Ramos (cell line): ENCODE measurements around the gene FRY.

ENCODE experiments used
- in situ Hi-C: fragments of 300-500 bp; cut with MboI; formaldehyde crosslinking; loops from one replicate; pipeline ENCODE4 v1.14.3; 2022; ENCODE audit warnings: low sequenced_read_pairs; ENCODE audit not compliant: unreplicated experiment

FRY gene

GRCh38 chr13:32316028-32316339 is 284.4 kb downstream of the FRY start:
- in situ Hi-C loops = loop anchor here (10.0 kb wide), 1 partner anchor 291 kb away; no protein-coding TSS in a partner anchor

GRCh38 chr13:32316501-32316900 is 284.9 kb downstream of the FRY start:
- in situ Hi-C loops = loop anchor here (10.0 kb wide), 1 partner anchor 292 kb away; no protein-coding TSS in a partner anchor

DNA sequence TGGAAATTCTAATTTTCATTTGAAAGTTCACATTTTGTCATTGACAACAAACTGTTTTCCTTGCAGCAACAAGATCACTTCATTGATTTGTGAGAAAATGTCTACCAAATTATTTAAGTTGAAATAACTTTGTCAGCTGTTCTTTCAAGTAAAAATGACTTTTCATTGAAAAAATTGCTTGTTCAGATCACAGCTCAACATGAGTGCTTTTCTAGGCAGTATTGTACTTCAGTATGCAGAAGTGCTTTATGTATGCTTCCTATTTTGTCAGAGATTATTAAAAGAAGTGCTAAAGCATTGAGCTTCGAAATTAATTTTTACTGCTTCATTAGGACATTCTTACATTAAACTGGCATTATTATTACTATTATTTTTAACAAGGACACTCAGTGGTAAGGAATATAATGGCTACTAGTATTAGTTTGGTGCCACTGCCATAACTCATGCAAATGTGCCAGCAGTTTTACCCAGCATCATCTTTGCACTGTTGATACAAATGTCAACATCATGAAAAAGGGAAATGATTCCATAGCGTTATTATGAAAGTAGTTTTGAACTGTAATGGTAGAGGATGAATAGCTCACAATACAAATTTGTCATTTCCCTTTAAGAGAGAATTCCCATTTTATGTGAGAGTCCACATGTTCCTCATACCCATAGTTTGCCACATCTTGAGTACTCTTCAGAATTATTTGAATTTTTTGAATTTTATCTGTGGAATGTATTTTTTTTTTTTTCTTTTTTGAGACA is 286.3 kb downstream of the FRY start:
- in situ Hi-C loops = loop anchor here (10.0 kb wide), 1 partner anchor 293 kb away; no protein-coding TSS in a partner anchor

- in situ Hi-C loops = no loop called here
Measured at GRCh38 chr13:32320528-32320927, 289.0 kb downstream of the FRY start.

DNA sequence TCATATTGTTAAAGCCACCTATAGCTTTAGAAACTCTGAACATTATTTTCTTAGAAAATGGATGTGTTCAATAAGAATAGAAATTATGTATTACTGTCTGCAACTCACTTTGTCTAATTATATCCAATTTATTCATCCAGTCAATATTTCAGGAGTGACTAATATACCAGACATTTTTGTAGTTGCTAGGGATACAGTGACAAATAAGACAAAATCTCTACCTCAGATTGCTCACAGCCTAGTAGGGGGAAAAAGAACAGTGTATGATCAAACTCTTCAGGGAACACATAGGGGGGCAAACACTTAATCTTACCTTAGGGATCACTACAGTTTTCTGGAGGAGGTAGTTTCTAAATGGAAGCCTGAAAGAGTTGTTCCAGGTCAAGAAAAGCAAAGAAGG is 292.3 kb downstream of the FRY start:
- in situ Hi-C loops = no loop called here

DNA sequence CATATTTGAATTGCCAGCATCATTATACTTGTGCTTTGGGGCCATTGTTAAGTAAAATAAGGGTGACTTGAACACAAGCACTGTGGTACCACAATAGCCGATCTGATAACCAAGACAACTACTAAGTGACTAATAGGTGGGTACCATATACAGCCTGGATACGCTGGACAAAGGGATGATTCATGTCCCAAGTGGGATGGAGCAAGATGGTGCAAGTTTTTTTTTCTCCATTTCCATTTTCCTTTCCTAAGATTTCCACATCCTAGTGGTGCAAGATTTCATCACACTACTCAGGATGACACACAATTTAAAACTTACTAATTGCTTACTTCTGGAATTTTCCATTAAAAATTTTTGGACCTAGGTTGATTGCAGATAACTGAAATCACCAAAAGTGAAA is 298.9 kb downstream of the FRY start:
- in situ Hi-C loops = no loop called here

DNA sequence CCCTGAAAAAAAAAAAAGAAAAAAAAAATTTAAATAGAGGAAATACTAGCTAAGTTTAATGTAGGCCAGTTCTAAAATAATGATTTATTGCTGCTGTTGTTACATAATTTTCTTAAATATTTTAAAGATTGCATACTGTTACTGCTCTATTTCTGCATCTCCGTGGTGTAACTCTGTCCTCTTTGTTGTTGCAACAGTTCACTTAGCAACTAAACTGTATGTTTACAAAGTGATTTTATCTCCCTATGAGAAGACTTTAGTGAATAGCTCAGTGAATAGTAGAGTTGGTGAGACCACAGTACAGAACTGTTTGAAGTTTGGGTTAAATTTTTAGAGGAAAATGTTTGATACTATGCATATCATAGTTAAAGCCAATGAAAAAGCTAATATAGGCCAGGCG is 303.1 kb downstream of the FRY start:
- in situ Hi-C loops = no loop called here

DNA sequence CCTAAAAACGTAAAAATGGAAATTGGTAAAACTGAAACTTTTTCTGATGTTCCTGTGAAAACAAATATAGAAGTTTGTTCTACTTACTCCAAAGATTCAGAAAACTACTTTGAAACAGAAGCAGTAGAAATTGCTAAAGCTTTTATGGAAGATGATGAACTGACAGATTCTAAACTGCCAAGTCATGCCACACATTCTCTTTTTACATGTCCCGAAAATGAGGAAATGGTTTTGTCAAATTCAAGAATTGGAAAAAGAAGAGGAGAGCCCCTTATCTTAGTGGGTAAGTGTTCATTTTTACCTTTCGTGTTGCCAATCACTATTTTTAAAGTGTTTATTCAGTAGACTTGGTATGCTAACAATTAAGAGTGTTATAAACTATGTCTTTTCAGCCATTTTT is 309.3 kb downstream of the FRY start:
- in situ Hi-C loops = no loop called here

DNA sequence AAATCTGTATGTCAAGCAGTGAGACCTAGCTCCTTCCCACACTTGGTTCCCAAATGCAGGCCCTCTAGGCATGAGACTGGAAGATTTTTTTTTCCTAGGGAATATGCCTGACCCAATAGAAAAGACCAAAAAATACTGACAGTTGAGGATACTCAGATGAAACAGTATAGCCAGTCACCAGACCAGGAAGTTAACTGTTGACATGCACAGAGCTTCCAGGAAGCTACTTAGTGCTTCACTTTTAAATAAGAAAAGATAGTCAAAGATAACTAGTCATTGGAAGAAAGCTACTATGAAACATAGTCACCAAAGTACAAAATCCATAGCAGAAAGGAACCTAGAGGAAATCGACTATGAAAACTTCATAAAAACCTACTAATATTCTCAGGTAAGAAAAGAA is 316.1 kb downstream of the FRY start:
- in situ Hi-C loops = no loop called here
